Stimulated activated memory B cell treated with anti-CD40 and anti-IgM and Interleukin-4, amounts not matched to agents 10 μg/mL and 1 μg/mL and 100 μg/mL, for 72 hours (primary cell): Measurements from ENCODE around the gene BSPRY.

Experiments used
- ATAC-seq: fragments of 150-1000 bp; cut with Tn5 transposase; 2 replicates; pipeline ENCODE4 v1.10.0; 2021
- H3K27ac Mint-ChIP-seq: one replicate; pipeline ENCODE4 v1.8.0; 2022; ENCODE audit warnings: mild to moderate bottlenecking, mixed read lengths
- H3K27me3 Mint-ChIP-seq: one replicate; pipeline ENCODE4 v1.8.0; 2022; ENCODE audit warnings: mixed read lengths
- H3K36me3 Mint-ChIP-seq: one replicate; pipeline ENCODE4 v1.8.0; 2022; ENCODE audit warnings: mixed read lengths
- H3K4me1 Mint-ChIP-seq: one replicate; pipeline ENCODE4 v1.8.0; 2022; ENCODE audit warnings: mixed read lengths
- H3K4me3 Mint-ChIP-seq: one replicate; pipeline ENCODE4 v1.8.0; 2022; ENCODE audit warnings: mild to moderate bottlenecking, moderate library complexity, mixed read lengths
- H3K9me3 Mint-ChIP-seq: one replicate; pipeline ENCODE4 v1.8.0; 2022; ENCODE audit warnings: mixed read lengths

BSPRY gene

DNA sequence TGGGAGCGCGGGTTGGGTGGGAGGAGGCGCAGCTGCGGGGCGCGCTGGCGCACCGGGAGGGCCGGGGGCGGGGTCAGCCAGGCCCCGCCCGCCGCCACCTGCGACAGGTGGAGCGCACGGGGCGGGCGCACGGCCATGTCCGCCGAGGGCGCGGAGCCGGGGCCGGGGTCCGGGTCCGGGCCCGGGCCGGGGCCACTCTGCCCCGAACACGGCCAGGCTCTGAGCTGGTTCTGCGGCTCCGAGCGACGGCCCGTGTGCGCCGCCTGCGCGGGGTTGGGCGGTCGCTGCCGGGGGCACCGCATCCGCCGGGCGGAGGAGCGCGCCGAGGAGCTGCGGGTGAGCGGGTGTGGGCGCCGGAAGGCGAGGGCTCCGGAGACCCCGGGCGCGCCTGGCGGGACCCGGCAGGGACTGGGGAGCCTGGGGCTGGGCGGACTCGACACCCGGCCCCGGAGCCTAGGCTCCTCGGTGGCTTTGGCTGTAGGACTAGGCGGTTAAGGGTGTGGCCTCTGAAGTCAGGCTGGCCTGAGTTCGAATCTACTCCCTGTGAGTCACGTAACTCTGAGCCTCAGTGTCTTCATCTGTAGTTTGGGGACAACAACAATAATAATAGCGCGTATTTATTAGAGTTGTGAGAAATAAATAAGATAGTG lies at the start of gene BSPRY:
TSS of gene BSPRY (plus strand) at position 97 of the 650 bp plus-strand sequence. CDS start at position 136, 39 bp downstream.
- peak; percentile 63 for ATAC-seq
- Mint-ChIP-seq H3K27me3 (peaks cover 26% of the 10 kb centered on the region), H3K27ac (peak within 1 kb of the TSS; percentile 62), H3K4me1 (peaks cover 29% of the 10 kb centered on the region), H3K4me3 (peak within 1 kb of the TSS; percentile 77), H3K9me3 (no peaks in the 10 kb centered on the region), H3K36me3 (no peaks in the 10 kb centered on the region)

GRCh38 chr9:113299800-113300292 lies 49.5 kb upstream of the BSPRY start:
- Mint-ChIP-seq H3K9me3 (no peaks in the 10 kb centered on the region), H3K4me3 (no peak overlapping the region), H3K4me1 (peaks cover 9% of the 10 kb centered on the region), H3K27me3 (peaks cover 19% of the 10 kb centered on the region), H3K36me3 (no peaks in the 10 kb centered on the region), H3K27ac (no peak overlapping the region)
- no peak for ATAC-seq

- H3K4me3 Mint-ChIP-seq = no peak overlapping the region
- H3K36me3 Mint-ChIP-seq = no peaks in the 10 kb centered on the region
- no peak for ATAC-seq
- peaks cover 8% of the 10 kb centered on the region for H3K4me1 Mint-ChIP-seq
- H3K9me3 Mint-ChIP-seq = no peaks in the 10 kb centered on the region
- H3K27ac Mint-ChIP-seq = no peak overlapping the region
- peaks cover 26% of the 10 kb centered on the region for H3K27me3 Mint-ChIP-seq
Observed at GRCh38 chr9:113301548-113301947, 47.8 kb upstream of the BSPRY start.

- H3K4me3 Mint-ChIP-seq = no peak within 1 kb of the TSS
Observed at GRCh38 chr9:113302792-113303418, 46.4 kb upstream of the BSPRY start, which contains the start of gene RNF183. Gene RNF183, minus strand, starts transcription at chr9:113303376. Its CDS starts 5,192 bp downstream, at chr9:113298184.

DNA sequence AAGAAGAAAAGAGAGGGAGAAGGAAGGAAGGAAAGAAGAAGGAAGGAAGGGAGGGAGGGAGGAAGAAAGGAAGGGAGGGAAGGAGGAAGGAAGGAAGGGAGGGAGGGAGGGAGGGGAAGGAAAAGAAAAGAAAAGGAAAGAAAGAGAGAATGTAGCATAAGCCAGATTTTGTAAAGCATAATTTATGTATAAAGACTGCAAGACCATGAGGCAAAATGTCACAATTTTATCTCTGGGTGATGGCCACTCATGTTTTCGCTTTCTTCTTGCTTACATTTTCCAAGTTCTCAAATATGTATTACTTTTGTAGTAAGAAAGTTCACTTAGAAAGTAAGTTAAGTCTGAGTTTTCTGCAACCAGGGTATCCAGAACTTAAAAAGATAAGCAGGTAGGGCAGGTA lies 42.8 kb upstream of the BSPRY start:
- peaks cover 37% of the 10 kb centered on the region for H3K27me3 Mint-ChIP-seq
- ATAC-seq = no peak
- no peak overlapping the region for H3K4me3 Mint-ChIP-seq
- no peaks in the 10 kb centered on the region for H3K9me3 Mint-ChIP-seq
- H3K36me3 Mint-ChIP-seq = no peaks in the 10 kb centered on the region
- no peaks in the 10 kb centered on the region for H3K4me1 Mint-ChIP-seq
- H3K27ac Mint-ChIP-seq = no peak overlapping the region

More at GRCh38 chr9:113302792-113303418, 46.4 kb upstream of the BSPRY start, which contains the start of gene RNF183:
- no peaks in the 10 kb centered on the region for H3K36me3 Mint-ChIP-seq
- no peak for ATAC-seq
- no peaks in the 10 kb centered on the region for H3K4me1 Mint-ChIP-seq
- no peak within 1 kb of the TSS for H3K27ac Mint-ChIP-seq
- H3K9me3 Mint-ChIP-seq = no peaks in the 10 kb centered on the region
- H3K27me3 Mint-ChIP-seq = peaks cover 37% of the 10 kb centered on the region

DNA sequence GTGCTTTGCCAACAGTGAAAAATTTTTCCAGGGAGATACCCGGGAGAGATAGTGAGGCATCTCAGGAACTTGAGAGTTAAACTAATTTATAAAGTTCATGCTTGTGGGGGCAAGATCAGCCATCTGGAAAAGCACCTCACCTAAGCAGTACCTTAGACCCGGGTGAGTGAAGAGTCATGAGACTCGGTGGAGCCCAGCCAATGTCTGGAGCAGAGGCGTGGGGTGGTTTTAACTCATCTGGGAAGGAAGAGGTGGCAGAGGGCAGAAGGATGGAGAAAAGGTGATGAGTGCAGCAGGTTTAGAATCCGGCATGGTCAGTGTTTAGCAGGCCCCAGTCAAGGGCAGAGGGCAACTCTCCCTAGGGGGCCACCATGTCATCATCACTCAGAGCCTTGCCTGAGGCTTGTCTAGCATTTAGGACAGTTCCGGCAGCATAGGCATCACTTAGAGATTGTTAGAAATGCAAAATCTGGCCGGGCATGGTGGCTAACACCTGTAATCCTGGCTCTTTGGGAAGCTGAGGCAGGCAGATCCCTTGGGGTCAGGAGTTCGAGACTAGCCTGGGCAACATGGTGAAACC lies 41.9 kb upstream of the BSPRY start:
- H3K9me3 Mint-ChIP-seq = no peaks in the 10 kb centered on the region

GRCh38 chr9:113309204-113309813 lies 40.0 kb upstream of the BSPRY start:
- Mint-ChIP-seq H3K4me3 (no peak overlapping the region), H3K27ac (no peak overlapping the region), H3K27me3 (peaks cover 18% of the 10 kb centered on the region), H3K36me3 (no peaks in the 10 kb centered on the region), H3K9me3 (no peaks in the 10 kb centered on the region), H3K4me1 (no peaks in the 10 kb centered on the region)
- ATAC-seq = no peak

More for the DNA sequence above, 41.9 kb upstream of the BSPRY start:
- peaks cover 30% of the 10 kb centered on the region for H3K27me3 Mint-ChIP-seq
- ATAC-seq = no peak
- H3K27ac Mint-ChIP-seq = no peak overlapping the region
- no peaks in the 10 kb centered on the region for H3K36me3 Mint-ChIP-seq
- H3K4me3 Mint-ChIP-seq = no peak overlapping the region
- H3K4me1 Mint-ChIP-seq = no peaks in the 10 kb centered on the region

DNA sequence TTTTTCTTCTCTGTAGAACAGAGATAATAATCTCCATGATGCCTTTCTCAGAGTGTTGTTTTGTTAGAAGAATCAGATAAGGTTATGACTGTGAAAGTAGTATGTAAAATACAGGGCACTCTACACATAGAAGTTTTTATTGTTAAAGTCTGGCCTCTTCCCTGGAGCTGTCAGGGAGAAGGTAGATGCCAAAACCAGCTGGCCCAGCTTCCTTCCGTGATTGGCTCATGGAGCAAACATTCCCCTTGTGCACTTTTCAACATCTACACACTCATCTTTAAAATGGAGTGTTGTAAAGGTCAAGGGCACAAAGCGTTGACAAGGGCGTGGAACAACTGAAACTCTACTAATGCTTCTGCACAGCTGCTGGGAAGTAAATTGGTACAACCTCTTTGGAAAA lies 38.8 kb upstream of the BSPRY start:
- no peaks in the 10 kb centered on the region for H3K36me3 Mint-ChIP-seq
- no peaks in the 10 kb centered on the region for H3K4me1 Mint-ChIP-seq
- peaks cover 26% of the 10 kb centered on the region for H3K27me3 Mint-ChIP-seq
- H3K9me3 Mint-ChIP-seq = no peaks in the 10 kb centered on the region
- ATAC-seq = no peak
- no peak overlapping the region for H3K4me3 Mint-ChIP-seq
- no peak overlapping the region for H3K27ac Mint-ChIP-seq

DNA sequence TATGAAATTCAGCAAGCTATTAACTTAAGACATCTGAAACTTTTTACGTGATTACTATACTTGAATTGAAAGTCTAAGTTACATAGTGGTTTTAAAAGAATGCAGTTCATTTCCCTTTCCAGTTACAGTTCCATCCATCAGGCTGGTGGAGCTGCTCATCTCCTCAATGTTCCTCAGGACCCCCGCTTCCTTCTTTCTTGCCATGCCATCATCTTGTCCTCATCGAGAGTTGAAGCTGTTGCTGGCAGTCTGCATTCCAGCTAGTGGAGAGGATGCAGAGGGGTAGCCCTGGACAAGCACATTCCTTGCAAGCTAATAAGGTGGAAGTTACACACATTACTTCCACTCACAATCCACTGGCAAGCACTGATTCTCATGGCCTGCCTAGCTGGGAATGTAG lies 37.4 kb upstream of the BSPRY start:
- Mint-ChIP-seq H3K4me1 (no peaks in the 10 kb centered on the region), H3K27me3 (peaks cover 17% of the 10 kb centered on the region), H3K4me3 (no peak overlapping the region), H3K27ac (no peak overlapping the region), H3K9me3 (no peaks in the 10 kb centered on the region), H3K36me3 (no peaks in the 10 kb centered on the region)
- no peak for ATAC-seq

DNA sequence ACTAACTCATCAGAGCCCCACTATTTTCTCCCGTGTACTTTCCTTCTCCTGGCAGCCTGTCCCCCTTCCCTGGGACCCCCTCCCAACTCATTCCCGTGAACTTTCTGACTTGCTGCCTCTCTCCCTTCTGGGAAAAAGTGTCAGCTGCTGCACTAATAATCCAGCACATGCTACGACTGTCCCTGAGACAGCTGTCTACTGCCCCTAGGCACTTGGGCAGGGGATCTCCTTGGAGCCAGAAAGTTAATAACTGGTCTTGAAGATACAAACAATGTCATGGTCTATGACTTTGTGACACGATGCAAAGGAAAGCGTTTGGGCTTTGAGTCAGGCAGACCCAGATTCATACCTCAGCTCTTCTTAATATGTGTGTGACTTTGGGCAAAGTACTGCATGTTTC lies 36.1 kb upstream of the BSPRY start:
- Mint-ChIP-seq H3K27ac (no peak overlapping the region), H3K4me3 (no peak overlapping the region), H3K4me1 (no peaks in the 10 kb centered on the region), H3K9me3 (no peaks in the 10 kb centered on the region), H3K36me3 (no peaks in the 10 kb centered on the region), H3K27me3 (peaks cover 8% of the 10 kb centered on the region)
- ATAC-seq = no peak

GRCh38 chr9:113315231-113315630 lies 34.1 kb upstream of the BSPRY start:
- no peaks in the 10 kb centered on the region for H3K36me3 Mint-ChIP-seq
- H3K27me3 Mint-ChIP-seq = peaks cover 8% of the 10 kb centered on the region
- no peak overlapping the region for H3K27ac Mint-ChIP-seq
- no peak for ATAC-seq
- H3K9me3 Mint-ChIP-seq = no peaks in the 10 kb centered on the region
- H3K4me3 Mint-ChIP-seq = no peak overlapping the region
- no peaks in the 10 kb centered on the region for H3K4me1 Mint-ChIP-seq

DNA sequence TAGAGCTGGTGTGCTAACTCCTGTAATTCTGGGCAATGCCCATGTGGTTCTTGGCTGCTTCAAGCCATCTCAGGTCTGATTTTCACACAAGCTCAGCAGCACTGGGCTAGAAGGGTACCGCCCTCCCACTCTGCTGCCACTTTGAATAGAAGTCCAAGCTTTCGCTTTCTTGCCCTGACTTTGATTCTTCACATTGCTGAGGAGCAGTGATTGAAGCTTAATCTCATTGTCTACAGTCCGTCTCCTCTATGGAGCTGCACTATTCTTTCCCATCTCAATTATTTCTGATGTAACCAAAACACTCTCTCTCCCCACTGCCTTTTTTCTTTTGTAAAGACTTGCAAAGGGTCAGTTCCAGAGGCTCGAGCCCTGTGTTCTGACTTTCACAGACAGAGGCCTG lies 33.3 kb upstream of the BSPRY start:
- Mint-ChIP-seq H3K4me3 (no peak overlapping the region), H3K9me3 (no peaks in the 10 kb centered on the region), H3K27ac (no peak overlapping the region), H3K36me3 (no peaks in the 10 kb centered on the region), H3K27me3 (peaks cover 8% of the 10 kb centered on the region), H3K4me1 (no peaks in the 10 kb centered on the region)
- ATAC-seq = no peak

- no peak overlapping the region for H3K4me3 Mint-ChIP-seq
- peaks cover 8% of the 10 kb centered on the region for H3K27me3 Mint-ChIP-seq
- no peaks in the 10 kb centered on the region for H3K9me3 Mint-ChIP-seq
- no peak for ATAC-seq
- H3K27ac Mint-ChIP-seq = no peak overlapping the region
- H3K36me3 Mint-ChIP-seq = no peaks in the 10 kb centered on the region
- H3K4me1 Mint-ChIP-seq = no peaks in the 10 kb centered on the region
Observed at GRCh38 chr9:113317777-113318176, 31.6 kb upstream of the BSPRY start.

DNA sequence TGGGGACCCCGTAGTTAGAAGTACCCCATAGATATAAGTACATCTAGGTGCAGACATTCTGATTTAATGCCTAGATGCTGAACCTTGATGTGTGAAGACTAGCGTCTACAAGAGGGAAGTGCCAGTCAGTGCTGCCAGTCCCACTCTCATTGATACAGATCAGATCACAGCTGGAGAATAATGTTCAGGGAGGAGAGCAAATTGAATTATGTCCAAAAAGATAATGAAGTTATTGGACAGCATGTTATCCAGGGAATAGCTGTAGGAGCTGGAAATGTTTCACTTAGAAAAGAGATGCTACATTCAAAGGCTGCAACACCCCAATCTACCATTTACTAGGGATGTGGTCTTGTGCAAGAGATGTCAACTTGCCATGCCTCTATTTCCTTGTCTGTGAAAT lies 30.3 kb upstream of the BSPRY start:
- H3K27me3 Mint-ChIP-seq = peaks cover 8% of the 10 kb centered on the region
- H3K9me3 Mint-ChIP-seq = no peaks in the 10 kb centered on the region
- no peak for ATAC-seq
- H3K4me1 Mint-ChIP-seq = no peaks in the 10 kb centered on the region
- no peak overlapping the region for H3K4me3 Mint-ChIP-seq
- no peaks in the 10 kb centered on the region for H3K36me3 Mint-ChIP-seq
- no peak overlapping the region for H3K27ac Mint-ChIP-seq

- Mint-ChIP-seq H3K4me3 (no peak overlapping the region), H3K36me3 (no peaks in the 10 kb centered on the region)
Observed at GRCh38 chr9:113320051-113320450, 29.3 kb upstream of the BSPRY start.

More at GRCh38 chr9:113320051-113320450, 29.3 kb upstream of the BSPRY start:
- ATAC-seq = no peak
- H3K27ac Mint-ChIP-seq = no peak overlapping the region
- H3K4me1 Mint-ChIP-seq = no peaks in the 10 kb centered on the region
- H3K9me3 Mint-ChIP-seq = no peaks in the 10 kb centered on the region
- H3K27me3 Mint-ChIP-seq = peaks cover 3% of the 10 kb centered on the region
